GM19463 (cell line): ENCODE measurements around the gene SYT1.

Experiments
- ATAC-seq: cut with Tn5 transposase; IDR thresholded peaks from one replicate; pipeline ENCODE4 v1.9.1; 2021; ENCODE audit warnings: mild to moderate bottlenecking, moderate library complexity; ENCODE audit not compliant: unreplicated experiment

The SYT1 gene

GRCh38 chr12:79055926-79056674, 191.5 kb downstream of the SYT1 start:
- ATAC-seq = peak; percentile 41

- no peak for ATAC-seq
These were observed 192.2 kb downstream of the SYT1 start for GRCh38 chr12:79056775-79057174.

- no peak for ATAC-seq
These were observed 193.0 kb downstream of the SYT1 start for GRCh38 chr12:79057540-79057939.

GRCh38 chr12:79058342-79058741, 193.8 kb downstream of the SYT1 start:
- ATAC-seq = peak; percentile 38

- ATAC-seq = no peak
These were observed 195.0 kb downstream of the SYT1 start for GRCh38 chr12:79059557-79059956.

- no peak for ATAC-seq
These were observed 198.7 kb downstream of the SYT1 start for GRCh38 chr12:79063258-79063657.

GRCh38 chr12:79067977-79068376, 203.4 kb downstream of the SYT1 start:
- no peak for ATAC-seq

GRCh38 chr12:79069009-79069408, 204.4 kb downstream of the SYT1 start:
- peak; percentile 94 for ATAC-seq

- no peak for ATAC-seq
These were observed 206.9 kb downstream of the SYT1 start for GRCh38 chr12:79071498-79071897.

- no peak for ATAC-seq
These were observed 208.9 kb downstream of the SYT1 start for GRCh38 chr12:79073506-79073905.

GRCh38 chr12:79082595-79082994, 218.0 kb downstream of the SYT1 start:
- no peak for ATAC-seq

GRCh38 chr12:79083181-79083580, 218.6 kb downstream of the SYT1 start:
- ATAC-seq = no peak

GRCh38 chr12:79085106-79085682, 220.6 kb downstream of the SYT1 start:
- ATAC-seq = peak; percentile 56

- no peak for ATAC-seq
These were observed 222.1 kb downstream of the SYT1 start for GRCh38 chr12:79086541-79087296.

GRCh38 chr12:79098530-79098929, 234.0 kb downstream of the SYT1 start:
- ATAC-seq = no peak

- ATAC-seq = no peak
These were observed 244.4 kb downstream of the SYT1 start for GRCh38 chr12:79108962-79109361.

- no peak for ATAC-seq
These were observed 250.3 kb downstream of the SYT1 start for GRCh38 chr12:79114896-79115295.

- peak; percentile 85 for ATAC-seq
These were observed 251.2 kb downstream of the SYT1 start for GRCh38 chr12:79115743-79116142.

- no peak for ATAC-seq
These were observed 255.2 kb downstream of the SYT1 start for GRCh38 chr12:79119796-79120195.

GRCh38 chr12:79121486-79121885, 256.9 kb downstream of the SYT1 start:
- peak; percentile 72 for ATAC-seq

GRCh38 chr12:79124385-79124784, 259.8 kb downstream of the SYT1 start:
- no peak for ATAC-seq

- ATAC-seq = no peak
These were observed 260.8 kb downstream of the SYT1 start for GRCh38 chr12:79125358-79125757.
